A549 (cell line): ENCODE data around the gene FUT7. TPM values are rescaled to one million over a fixed set of nuclear protein-coding genes. Genes with fewer than 3 reads are reported as not detected.

Experiments
- ATAC-seq, 2 experiments: fragments of 200-7000 bp in 1 of 2; fragments of >200 bp in 1 of 2; cut with Nextera tagmentation in 1 of 2; cut with Tn5 transposase in 1 of 2; 3 replicates each; pipeline versions ENCODE4 v1.8.0 to v1.9.1; 2018 to 2020; ENCODE audit warnings: mild to moderate bottlenecking in 1 of 2, moderate library complexity in 1 of 2
- CTCF ChIA-PET: fragments of 300-600 bp; sonication (Branson Sonifier 250); formaldehyde crosslinking; extraction: SDS; loops from one replicate; lab custom pipeline; 2021; ENCODE audit warnings: antibody characterized with exemption, inconsistent platforms; lab: Yijun Ruan, JAX
- POLR2A ChIA-PET: fragments of 350-600 bp; formaldehyde crosslinking; extraction: SDS; loops from one replicate; lab custom pipeline; 2021; ENCODE audit warnings: antibody characterized with exemption, inconsistent platforms; lab: Yijun Ruan, JAX
- DNase-seq, 2 experiments: peaks; one replicate each; pipeline versions ENCODE4 v3.0.0 to v3.0.0-alpha.2; 2011 to 2016; ENCODE audit warnings: low read depth in 1 of 2, low spot score in 1 of 2
- FAIRE-seq: peaks from 2 replicates; lab custom pipeline; 2011; peaks lifted over from hg19 to GRCh38; lab: Jason Lieb, UNC
- H3K27ac ChIP-seq, 2 experiments: fragments of >200 bp; sonication (Bioruptor Twin); formaldehyde crosslinking; 3 replicates each; pipeline ENCODE4 v1.5.1; 2016 to 2017
- H3K4me1 ChIP-seq: fragments of >200 bp; sonication (Bioruptor Twin); formaldehyde crosslinking; 3 replicates; pipeline ENCODE4 v1.6.1; 2016
- H3K4me2 ChIP-seq: fragments of >200 bp; sonication (Bioruptor Twin); formaldehyde crosslinking; 3 replicates; pipeline ENCODE4 v1.6.1; 2016
- H3K4me3 ChIP-seq: fragments of >200 bp; sonication (Bioruptor Twin); formaldehyde crosslinking; 3 replicates; pipeline ENCODE4 v1.5.1; 2016
- H3K9me3 ChIP-seq: fragments of >200 bp; sonication (Bioruptor Twin); formaldehyde crosslinking; 3 replicates; pipeline ENCODE4 v1.6.1; 2016
- ATOH8 ChIP-seq: fragments of 250-450 bp; sonication (Bioruptor Pico); IDR thresholded peaks from 2 replicates; pipeline ENCODE4 v1.5.0; 2020; ENCODE audit warnings: low read depth, mild to moderate bottlenecking, moderate library complexity
- BHLHE40 ChIP-seq: IDR thresholded peaks from 2 replicates; pipeline ENCODE4 v1.6.1; 2012; ENCODE audit warnings: low read depth, low read length, inconsistent platforms
- CBX8 ChIP-seq: fragments of 200-600 bp; sonication (generic); IDR thresholded peaks from 2 replicates; pipeline ENCODE4 v1.6.1; 2016
- EHF ChIP-seq: fragments of 250-450 bp; sonication (Bioruptor Pico); IDR thresholded peaks from 2 replicates; pipeline ENCODE4 v1.5.0; 2020; ENCODE audit warnings: mild to moderate bottlenecking
- EP300 ChIP-seq, 2 experiments: fragments of >200 bp; sonication (Bioruptor Twin); formaldehyde crosslinking; IDR thresholded peaks; 2 replicates in 1 of 2; 3 replicates in 1 of 2; pipeline ENCODE4 v1.6.1; 2016 to 2017
- ESRRA ChIP-seq: fragments of 150-350 bp; IDR thresholded peaks from 2 replicates; pipeline ENCODE4 v1.6.1; 2014; ENCODE audit warnings: mild to moderate bottlenecking, low read length, borderline replicate concordance
- FOSB ChIP-seq: fragments of 250-450 bp; sonication (Bioruptor Pico); IDR thresholded peaks from 2 replicates; pipeline ENCODE4 v1.5.0; 2020; ENCODE audit warnings: mild to moderate bottlenecking, moderate library complexity
- FOXS1 ChIP-seq: fragments of 250-450 bp; sonication (Bioruptor Pico); IDR thresholded peaks from 2 replicates; pipeline ENCODE4 v1.5.0; 2020; ENCODE audit warnings: mild to moderate bottlenecking, moderate library complexity
- HMGXB4 ChIP-seq: fragments of 250-450 bp; sonication (Bioruptor Pico); IDR thresholded peaks from 2 replicates; pipeline ENCODE4 v1.5.0; 2021; ENCODE audit warnings: mild to moderate bottlenecking, moderate library complexity, borderline replicate concordance
- HOXB13 ChIP-seq: fragments of 250-450 bp; sonication (Bioruptor Pico); IDR thresholded peaks from 2 replicates; pipeline ENCODE4 v1.5.0; 2020; ENCODE audit warnings: low read depth, mild to moderate bottlenecking, moderate library complexity
- KDM1A ChIP-seq: fragments of 200-600 bp; sonication (generic); IDR thresholded peaks from 2 replicates; pipeline ENCODE4 v1.6.1; 2016; ENCODE audit warnings: low read depth, mild to moderate bottlenecking
- MAFK ChIP-seq: fragments of 450-650 bp; IDR thresholded peaks from 2 replicates; pipeline ENCODE4 v1.6.1; 2014; ENCODE audit not compliant: partially characterized antibody
- NPAS2 ChIP-seq: fragments of 250-450 bp; sonication (Bioruptor Pico); IDR thresholded peaks from 2 replicates; pipeline ENCODE4 v1.8.0; 2022; ENCODE audit warnings: mild to moderate bottlenecking, moderate library complexity, borderline replicate concordance
- POLR2A ChIP-seq: IDR thresholded peaks from 2 replicates; pipeline ENCODE4 v1.6.1; 2012; ENCODE audit warnings: mild to moderate bottlenecking, low read length
- POLR2AphosphoS2 ChIP-seq: conservative IDR thresholded peaks from 2 replicates; pipeline ENCODE4 v1.6.1; 2012; ENCODE audit warnings: low read length, improper control_type of control experiment, inconsistent platforms
- RARB ChIP-seq: fragments of 250-450 bp; sonication (Bioruptor Pico); IDR thresholded peaks from 2 replicates; pipeline ENCODE4 v1.8.0; 2021; ENCODE audit warnings: mild to moderate bottlenecking, moderate library complexity
- RCOR1 ChIP-seq: fragments of 150-350 bp; IDR thresholded peaks from 2 replicates; pipeline ENCODE4 v1.6.1; 2014; ENCODE audit warnings: antibody characterized with exemption, low read length, low read depth
- RFX5 ChIP-seq: fragments of 450-650 bp; IDR thresholded peaks from 2 replicates; pipeline ENCODE4 v1.7.1; 2014; ENCODE audit warnings: antibody characterized with exemption, mild to moderate bottlenecking, moderate library complexity
- RNF2 ChIP-seq: fragments of 200-600 bp; sonication (generic); IDR thresholded peaks from 2 replicates; pipeline ENCODE4 v1.6.1; 2016; ENCODE audit warnings: low read depth, mild to moderate bottlenecking, antibody characterized with exemption, moderate library complexity, borderline replicate concordance
- USF2 ChIP-seq: fragments of 450-650 bp; IDR thresholded peaks from 2 replicates; pipeline ENCODE4 v1.6.1; 2014; ENCODE audit warnings: antibody characterized with exemption
- ZNF302 ChIP-seq: fragments of 250-450 bp; sonication (Bioruptor Pico); IDR thresholded peaks from 2 replicates; pipeline ENCODE4 v1.9.0; 2021; ENCODE audit warnings: inconsistent platforms, mild to moderate bottlenecking, moderate library complexity
- ZSCAN20 ChIP-seq: fragments of 250-450 bp; sonication (Bioruptor Pico); IDR thresholded peaks from 2 replicates; pipeline ENCODE4 v1.8.0; 2022; ENCODE audit warnings: mild to moderate bottlenecking, moderate library complexity
- WGBS: methylation state at CpG from one replicate; pipeline ENCODE4 v1.1.6; 2017; ENCODE audit errors: missing lambda C conversion rate; 5-methylcytosine and 5-hydroxymethylcytosine counted together
- polyA plus RNA-seq, 4 experiments: library from polyadenylated mRNA; depleted of rRNA in 3 of 4; stranded (reverse); fragments of >200 nt; fragmentation: RNase III in 1 of 4; extraction: RNeasy Plus Mini Kit Qiagen cat#74134 plus additional on column Dnase treatment in 1 of 4; gene quantifications; 2 replicates in 3 of 4; 3 replicates in 1 of 4; pipeline ENCODE4 v1.2.3, GENCODE V29; 2011 to 2017
- TF ChIP-seq, protein P1 (sequence below): fragments of 150-350 bp; IDR thresholded peaks from 2 replicates; pipeline ENCODE4 v1.6.1; 2014; ENCODE audit warnings: low read depth, mild to moderate bottlenecking, low read length
- TF ChIP-seq, protein P2 (sequence below): IDR thresholded peaks from 2 replicates; pipeline ENCODE4 v1.6.1; 2012
- TF ChIP-seq, protein P3 (sequence below): fragments of 200-600 bp; sonication (generic); IDR thresholded peaks from 2 replicates; pipeline ENCODE4 v1.6.1; 2016; ENCODE audit warnings: antibody characterized with exemption, mild to moderate bottlenecking, moderate library complexity

The FUT7 gene
- polyA plus RNA-seq, 2 of the 4 experiments (the other 2 are of a cell fraction), result not detected

DNA sequence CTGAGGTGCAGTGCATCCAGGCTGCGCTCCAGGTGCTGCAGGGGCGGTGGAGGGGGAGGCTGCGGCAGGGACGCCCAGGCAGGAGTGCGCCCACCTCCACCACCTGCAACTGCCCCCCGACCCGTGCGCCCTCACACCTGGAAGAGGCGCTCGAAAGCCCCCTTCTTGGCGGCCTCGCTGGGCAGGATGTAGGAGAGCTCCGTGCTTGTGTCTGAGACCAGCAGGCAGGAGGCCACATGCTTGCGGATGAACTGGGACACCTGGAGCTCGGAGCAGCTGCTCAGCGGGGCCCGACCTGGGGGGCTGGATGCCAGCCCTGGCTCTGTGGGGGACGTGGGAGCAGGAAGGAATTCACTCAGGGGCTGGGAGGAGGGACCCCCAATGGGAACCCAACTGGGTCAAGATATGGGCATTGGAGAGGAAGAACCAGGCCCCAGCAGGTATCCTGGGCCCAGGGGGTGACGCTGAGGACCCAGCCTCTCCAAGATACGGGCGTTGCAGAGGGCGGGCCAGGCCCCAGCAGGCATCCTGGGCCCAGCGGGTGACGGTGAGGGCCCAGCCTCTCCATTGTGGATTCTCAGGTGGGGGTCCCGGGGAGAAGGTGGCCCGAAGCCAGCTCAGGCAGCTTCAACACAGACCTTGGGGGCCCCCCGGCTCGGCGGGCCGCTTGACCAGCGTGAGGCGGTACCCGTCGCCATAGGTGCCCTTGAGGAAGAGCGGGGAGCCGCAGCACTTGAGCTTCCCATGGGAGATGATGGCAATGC, 16.9 kb downstream of the FUT7 start:
- DNase-seq (no peak), ATAC-seq (no peak), FAIRE-seq (no peak)
- 97% methylated on average over 28 of the region's 36 CpGs for WGBS
- no peaks in the 10 kb centered on the region for H3K4me1 ChIP-seq
- no peak overlapping the region for H3K4me2 ChIP-seq
- H3K27ac ChIP-seq, result no peak overlapping the region
- ChIA-PET POLR2A (interaction anchor here (1.0 kb wide), 1 partner anchor 23 kb away, joined by 3 read pairs; the partner anchor contains the start of gene PAXX), CTCF (interaction anchor here (0.9 to 7.6 kb wide), 6 partner anchors 12 to 52 kb away, joined by 3 to 62 read pairs (median 6); partner anchors contain the start of genes ABCA2, FUT7 and LCNL1)
- H3K4me3 ChIP-seq, result no peak overlapping the region
- no peaks in the 10 kb centered on the region for H3K9me3 ChIP-seq
- TF ChIP-seq HOXB13 (no peak), ESRRA (no peak), NPAS2 (no peak), BHLHE40 (no peak), POLR2AphosphoS2 (no peak), CBX8 (no peak), USF2 (no peak), EHF (no peak), RCOR1 (no peak), RFX5 (no peak), RNF2 (no peak), FOSB (CRISPR knock-in tag) (no peak), FOXS1 (CRISPR knock-in tag) (no peak), EP300 (IDR thresholded peaks at IDR 0.05) (no peak), MAFK (no peak), KDM1A (no peak), POLR2A (no peak), ATOH8 (CRISPR knock-in tag) (no peak)
- TF ChIP-seq, protein P1, sequence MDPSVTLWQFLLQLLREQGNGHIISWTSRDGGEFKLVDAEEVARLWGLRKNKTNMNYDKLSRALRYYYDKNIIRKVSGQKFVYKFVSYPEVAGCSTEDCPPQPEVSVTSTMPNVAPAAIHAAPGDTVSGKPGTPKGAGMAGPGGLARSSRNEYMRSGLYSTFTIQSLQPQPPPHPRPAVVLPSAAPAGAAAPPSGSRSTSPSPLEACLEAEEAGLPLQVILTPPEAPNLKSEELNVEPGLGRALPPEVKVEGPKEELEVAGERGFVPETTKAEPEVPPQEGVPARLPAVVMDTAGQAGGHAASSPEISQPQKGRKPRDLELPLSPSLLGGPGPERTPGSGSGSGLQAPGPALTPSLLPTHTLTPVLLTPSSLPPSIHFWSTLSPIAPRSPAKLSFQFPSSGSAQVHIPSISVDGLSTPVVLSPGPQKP, result no peak
- TF ChIP-seq, protein P2, sequence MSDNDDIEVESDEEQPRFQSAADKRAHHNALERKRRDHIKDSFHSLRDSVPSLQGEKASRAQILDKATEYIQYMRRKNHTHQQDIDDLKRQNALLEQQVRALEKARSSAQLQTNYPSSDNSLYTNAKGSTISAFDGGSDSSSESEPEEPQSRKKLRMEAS, result no peak

DNA sequence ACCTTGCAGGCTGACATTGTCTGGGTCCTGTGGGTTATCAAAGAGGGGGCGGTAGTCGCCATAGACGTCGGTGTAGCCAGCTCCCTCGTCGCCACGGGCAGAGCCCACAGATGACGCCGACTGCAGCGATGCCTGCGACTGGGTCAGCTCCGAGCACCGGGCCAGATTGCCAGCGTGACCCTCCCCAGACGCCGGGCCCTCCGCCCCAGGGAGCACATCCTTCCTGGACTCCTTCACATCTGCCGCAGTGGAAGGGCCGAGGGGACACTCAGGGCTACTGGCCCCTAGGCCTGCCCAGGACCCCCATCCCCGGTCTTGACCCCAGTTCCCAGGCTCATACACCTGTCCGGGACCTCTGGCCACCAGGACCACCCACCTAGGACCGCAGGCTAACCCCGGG, 17.7 kb downstream of the FUT7 start:
- Histone ChIP-seq H3K4me2 (no peak overlapping the region), H3K4me1 (no peaks in the 10 kb centered on the region), H3K4me3 (no peak overlapping the region), H3K27ac (no peak overlapping the region), H3K9me3 (no peaks in the 10 kb centered on the region)
- CTCF ChIA-PET, result interaction anchor here (0.7 to 3.3 kb wide), 5 partner anchors 11 to 66 kb away, joined by 3 to 13 read pairs (median 8); no protein-coding TSS in a partner anchor
- FAIRE-seq (no peak), ATAC-seq (no peak), DNase-seq (no peak)
- POLR2A ChIA-PET, result no interaction called here
- 88% methylated on average over 13 of the region's 23 CpGs for WGBS
- TF ChIP-seq HMGXB4 (no peak), POLR2AphosphoS2 (no peak), ATOH8 (CRISPR knock-in tag) (no peak), POLR2A (no peak), FOXS1 (CRISPR knock-in tag) (no peak), RARB (CRISPR knock-in tag) (no peak), ZSCAN20 (CRISPR knock-in tag) (no peak), ZNF302 (CRISPR knock-in tag) (no peak)
- TF ChIP-seq, protein P1, result no peak
- TF ChIP-seq, protein P3, sequence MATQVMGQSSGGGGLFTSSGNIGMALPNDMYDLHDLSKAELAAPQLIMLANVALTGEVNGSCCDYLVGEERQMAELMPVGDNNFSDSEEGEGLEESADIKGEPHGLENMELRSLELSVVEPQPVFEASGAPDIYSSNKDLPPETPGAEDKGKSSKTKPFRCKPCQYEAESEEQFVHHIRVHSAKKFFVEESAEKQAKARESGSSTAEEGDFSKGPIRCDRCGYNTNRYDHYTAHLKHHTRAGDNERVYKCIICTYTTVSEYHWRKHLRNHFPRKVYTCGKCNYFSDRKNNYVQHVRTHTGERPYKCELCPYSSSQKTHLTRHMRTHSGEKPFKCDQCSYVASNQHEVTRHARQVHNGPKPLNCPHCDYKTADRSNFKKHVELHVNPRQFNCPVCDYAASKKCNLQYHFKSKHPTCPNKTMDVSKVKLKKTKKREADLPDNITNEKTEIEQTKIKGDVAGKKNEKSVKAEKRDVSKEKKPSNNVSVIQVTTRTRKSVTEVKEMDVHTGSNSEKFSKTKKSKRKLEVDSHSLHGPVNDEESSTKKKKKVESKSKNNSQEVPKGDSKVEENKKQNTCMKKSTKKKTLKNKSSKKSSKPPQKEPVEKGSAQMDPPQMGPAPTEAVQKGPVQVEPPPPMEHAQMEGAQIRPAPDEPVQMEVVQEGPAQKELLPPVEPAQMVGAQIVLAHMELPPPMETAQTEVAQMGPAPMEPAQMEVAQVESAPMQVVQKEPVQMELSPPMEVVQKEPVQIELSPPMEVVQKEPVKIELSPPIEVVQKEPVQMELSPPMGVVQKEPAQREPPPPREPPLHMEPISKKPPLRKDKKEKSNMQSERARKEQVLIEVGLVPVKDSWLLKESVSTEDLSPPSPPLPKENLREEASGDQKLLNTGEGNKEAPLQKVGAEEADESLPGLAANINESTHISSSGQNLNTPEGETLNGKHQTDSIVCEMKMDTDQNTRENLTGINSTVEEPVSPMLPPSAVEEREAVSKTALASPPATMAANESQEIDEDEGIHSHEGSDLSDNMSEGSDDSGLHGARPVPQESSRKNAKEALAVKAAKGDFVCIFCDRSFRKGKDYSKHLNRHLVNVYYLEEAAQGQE, result no peak
